OCI-LY7 (cell line): ENCODE results near the gene KLHDC8A. TPM values are rescaled to one million over a fixed set of nuclear protein-coding genes. Genes with fewer than 3 reads are reported as not detected.

Experiments
- BruUV-seq: library from RNA; stranded (reverse); fragments of 400-500 nt; replicated peaks from 2 replicates; lab custom pipeline; 2021; lab: Mats Ljungman, UMichigan
- CTCF ChIA-PET: fragments of 300-600 bp; sonication (Branson Sonifier 250); formaldehyde crosslinking; loops from one replicate; lab custom pipeline; 2022; ENCODE audit warnings: antibody characterized with exemption; ENCODE audit not compliant: unreplicated experiment; lab: Charles Lee
- POLR2A ChIA-PET: fragments of 300-600 bp; sonication (Branson Sonifier 250); formaldehyde crosslinking; loops from one replicate; lab custom pipeline; 2022; ENCODE audit warnings: antibody characterized with exemption; lab: Charles Lee
- DNase-seq: peaks from one replicate; pipeline ENCODE4 v3.0.0-alpha.2; 2015; ENCODE audit warnings: low spot score
- H2AFZ ChIP-seq: fragments of 200-600 bp; sonication (generic), shearing (Covaris generic); 2 replicates; pipeline ENCODE4 v1.6.1; 2014; ENCODE audit warnings: mild to moderate bottlenecking, antibody characterized with exemption, low read length, moderate library complexity
- H3K27ac ChIP-seq: fragments of 200-600 bp; sonication (generic); 2 replicates; pipeline ENCODE4 v1.5.1; 2014; ENCODE audit warnings: mixed run types, low read depth, mild to moderate bottlenecking, moderate library complexity, low read length, inconsistent platforms; ENCODE audit not compliant: poor library complexity, severe bottlenecking
- H3K36me3 ChIP-seq: fragments of 200-600 bp; sonication (generic); 2 replicates; pipeline ENCODE4 v1.6.1; 2014; ENCODE audit warnings: mild to moderate bottlenecking, antibody characterized with exemption, low read length, moderate library complexity, mixed read lengths; ENCODE audit not compliant: insufficient read depth
- H3K4me1 ChIP-seq: fragments of 200-600 bp; sonication (generic); 2 replicates; pipeline ENCODE4 v1.5.1; 2014; ENCODE audit warnings: mild to moderate bottlenecking, low read length; ENCODE audit not compliant: insufficient read depth, poor library complexity, severe bottlenecking
- H3K4me2 ChIP-seq: fragments of 200-600 bp; sonication (generic); 2 replicates; pipeline ENCODE4 v1.6.1; 2014; ENCODE audit warnings: mild to moderate bottlenecking, low read length
- H3K4me3 ChIP-seq: fragments of 200-600 bp; sonication (generic); 2 replicates; pipeline ENCODE4 v1.5.1; 2014; ENCODE audit warnings: mild to moderate bottlenecking, low read depth, low read length; ENCODE audit not compliant: poor library complexity, severe bottlenecking
- H3K79me2 ChIP-seq: fragments of 200-600 bp; sonication (generic); 2 replicates; pipeline ENCODE4 v1.6.1; 2016; ENCODE audit warnings: low read depth, mild to moderate bottlenecking, low read length, moderate library complexity, mixed read lengths; ENCODE audit not compliant: insufficient read depth
- H3K9me2 ChIP-seq: fragments of 200-600 bp; sonication (generic); 2 replicates; pipeline ENCODE4 v1.6.1; 2016; ENCODE audit warnings: mild to moderate bottlenecking, low read length, mixed read lengths; ENCODE audit not compliant: insufficient read depth
- H3K9me3 ChIP-seq: fragments of 200-600 bp; sonication (generic); 2 replicates; pipeline ENCODE4 v1.6.1; 2014; ENCODE audit warnings: mild to moderate bottlenecking, mixed run types, low read length, mixed read lengths
- H4K20me1 ChIP-seq: fragments of 200-600 bp; sonication (generic); 2 replicates; pipeline ENCODE4 v1.6.1; 2014; ENCODE audit warnings: mild to moderate bottlenecking, antibody characterized with exemption, low read length, moderate library complexity, mixed read lengths; ENCODE audit not compliant: insufficient read depth
- CTCF ChIP-seq: fragments of 200-600 bp; sonication (generic); conservative IDR thresholded peaks from 2 replicates; pipeline ENCODE4 v1.5.1; 2014; ENCODE audit warnings: mild to moderate bottlenecking, antibody characterized with exemption, low read length, moderate library complexity, mixed read lengths
- EZH2phosphoT487 ChIP-seq: fragments of 200-600 bp; sonication (generic); IDR thresholded peaks from 2 replicates; pipeline ENCODE4 v1.6.1; 2018; ENCODE audit warnings: low read depth, borderline replicate concordance, mild to moderate bottlenecking, mixed run types, antibody characterized with exemption, low read length, moderate library complexity, mixed read lengths
- intact Hi-C: fragments of 100-400 bp; cut with micrococcal nuclease; formaldehyde crosslinking; loops from one replicate; pipeline ENCODE4 v1.10.0; 2022; ENCODE audit not compliant: unreplicated experiment
- total RNA-seq, 2 experiments: library from RNA; depleted of rRNA in 1 of 2; stranded (reverse); fragments of >200 nt in 1 of 2; shearing (Covaris generic) in 1 of 2; gene quantifications; 2 replicates each; pipeline ENCODE4 v1.2.3, GENCODE V29; 2014 to 2022

KLHDC8A gene
- total RNA-seq, 2 experiments from 2014 or later = not detected

GRCh38 chr1:205373798-205374175, 17.1 kb upstream of the KLHDC8A start:
- Histone ChIP-seq H3K36me3 (no peaks in the 10 kb centered on the region), H3K79me2 (no peaks in the 10 kb centered on the region), H4K20me1 (no peaks in the 10 kb centered on the region), H3K4me1 (no peaks in the 10 kb centered on the region), H3K4me3 (no peak overlapping the region), H2AFZ (no peak overlapping the region), H3K4me2 (no peak overlapping the region), H3K9me3 (no peaks in the 10 kb centered on the region), H3K9me2 (no peaks in the 10 kb centered on the region), H3K27ac (no peak overlapping the region)
- POLR2A ChIA-PET = no interaction called here
- no peak for DNase-seq
- intact Hi-C loops = no loop called here
- no TSS peak for BruUV-seq
- CTCF ChIA-PET = no interaction called here
- no peak for TF ChIP-seq EZH2phosphoT487
- TF ChIP-seq CTCF = no peak

- intact Hi-C loops = no loop called here
Observed at GRCh38 chr1:205373022-205373797, 16.5 kb upstream of the KLHDC8A start.

More at GRCh38 chr1:205373022-205373797, 16.5 kb upstream of the KLHDC8A start:
- Histone ChIP-seq H3K36me3 (no peaks in the 10 kb centered on the region), H3K4me1 (no peaks in the 10 kb centered on the region), H2AFZ (no peak overlapping the region), H4K20me1 (no peaks in the 10 kb centered on the region), H3K9me3 (no peaks in the 10 kb centered on the region), H3K4me3 (no peak overlapping the region), H3K27ac (no peak overlapping the region), H3K9me2 (no peaks in the 10 kb centered on the region), H3K79me2 (no peaks in the 10 kb centered on the region), H3K4me2 (no peak overlapping the region)
- ChIA-PET POLR2A (interaction anchor here (0.6 to 0.7 kb wide), 4 partner anchors 58 to 484 kb away, joined by 3 to 7 read pairs (median 4); no protein-coding TSS in a partner anchor), CTCF (no interaction called here)
- no peak for DNase-seq
- TF ChIP-seq CTCF = no peak
- no peak for TF ChIP-seq EZH2phosphoT487
- no TSS peak for BruUV-seq
